Pons (tissue), 1 donor: ENCODE data around the gene FNDC8.
"Not testable (repeated sequence)": the region's sequence is repeated elsewhere in the genome, so short reads cannot be mapped to it uniquely, and the experiment has no call there.

Experiments used
- DNase-seq: peaks from one replicate; pipeline ENCODE4 v3.0.0-alpha.2; 2016; ENCODE audit warnings: low spot score

The FNDC8 gene

GRCh38 chr17:35121315-35121714, at the start of gene FNDC8:
TSS of gene FNDC8 (plus strand) at chr17:35121615. CDS start at chr17:35121694, 79 bp downstream.
- DNase-seq = no peak

- peak; percentile 49 for DNase-seq
These were observed 48.1 kb upstream of the FNDC8 start for GRCh38 chr17:35073183-35073790.

DNA sequence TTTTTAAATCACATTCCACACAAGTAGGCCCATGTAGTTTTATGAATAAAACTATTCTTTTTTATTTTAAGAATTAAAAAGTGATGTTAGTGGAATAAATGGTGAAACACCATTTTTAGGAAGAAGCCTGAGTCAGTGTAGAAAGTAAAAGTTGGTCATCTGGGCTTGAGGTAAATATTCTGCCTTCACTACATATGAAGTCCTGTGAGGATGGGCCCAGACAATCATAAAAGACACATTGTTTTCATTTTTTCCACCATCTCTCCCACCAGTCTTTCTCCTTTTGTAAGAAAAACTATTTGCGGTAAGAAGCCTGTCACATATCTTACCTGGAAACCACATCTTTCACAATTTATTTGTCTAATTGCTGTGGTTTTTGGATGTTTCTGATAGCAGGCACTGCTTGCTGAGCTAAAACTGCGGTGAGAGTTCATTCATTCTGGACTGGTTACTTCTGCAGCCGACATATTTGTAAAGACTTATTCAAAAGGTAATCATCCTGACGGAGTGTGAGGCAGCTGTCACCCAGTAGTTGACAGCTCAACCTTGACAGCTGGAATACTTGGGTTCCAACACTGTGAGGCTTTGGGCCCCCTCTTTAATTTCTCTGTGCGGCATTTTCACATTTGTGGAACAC, 47.3 kb upstream of the FNDC8 start:
- no peak for DNase-seq

DNA sequence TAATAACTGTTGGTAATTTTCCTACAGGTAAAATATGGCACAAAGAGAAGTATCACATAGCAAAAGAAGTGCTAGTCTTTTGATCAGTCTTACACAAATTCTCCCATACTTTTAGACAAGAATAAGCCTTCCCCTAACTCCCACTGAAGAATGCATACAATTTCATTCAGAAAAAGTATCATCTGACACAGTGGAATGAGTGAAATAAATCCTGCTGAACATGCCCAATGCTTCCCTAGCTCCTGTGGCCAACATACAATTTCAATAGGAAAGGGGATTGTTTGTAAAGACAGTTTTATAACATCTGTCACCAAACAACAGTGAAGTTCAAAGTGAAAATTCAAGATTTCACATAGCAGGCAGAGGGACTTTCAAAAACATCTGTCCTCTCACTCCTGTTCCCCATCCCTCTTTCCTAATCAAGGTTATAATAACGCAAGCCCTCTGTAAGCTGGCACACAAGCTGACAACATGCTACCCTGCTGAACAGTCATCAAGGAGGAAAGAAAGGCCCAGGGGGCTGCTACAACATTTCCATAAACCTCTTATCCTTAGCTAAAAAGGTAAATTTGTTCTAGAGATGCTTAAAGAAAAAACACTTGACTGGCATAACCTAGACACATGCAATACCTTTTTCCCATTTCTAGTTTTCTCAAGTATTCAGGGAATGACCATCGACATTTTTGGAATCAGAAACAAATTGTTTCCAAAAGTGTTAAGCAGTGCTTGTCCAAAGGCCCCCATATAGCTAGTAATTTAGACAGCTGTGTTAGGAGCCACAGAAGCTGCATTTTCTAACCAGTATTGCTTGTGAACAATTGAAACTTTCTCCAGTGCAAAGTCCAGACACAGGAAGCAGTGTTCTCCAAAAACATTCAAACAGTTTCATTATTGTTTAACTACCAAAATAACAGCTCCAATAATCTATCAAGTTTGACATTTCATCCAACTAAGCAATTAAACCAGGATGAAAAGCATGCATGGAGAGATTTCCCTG, 46.4 kb upstream of the FNDC8 start:
- peak; percentile 97 for DNase-seq

DNA sequence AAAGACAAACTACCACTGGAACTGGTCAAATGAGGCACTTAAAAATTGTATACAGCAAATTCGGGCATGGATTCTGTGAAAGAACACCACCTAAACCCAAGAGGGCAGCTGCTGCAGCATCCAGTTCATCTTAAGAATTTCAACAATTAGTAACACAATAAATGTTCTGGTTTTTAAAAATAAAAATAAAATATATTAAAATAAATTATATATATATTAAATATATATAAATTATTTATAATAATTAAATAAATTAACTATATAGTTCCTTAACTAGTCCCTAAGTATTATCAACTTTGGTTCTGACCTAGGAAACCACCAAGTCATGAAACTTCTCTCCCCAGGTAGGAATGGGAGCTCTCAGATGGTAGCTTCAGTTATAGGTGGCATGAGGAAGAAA, 44.5 kb upstream of the FNDC8 start:
- no peak for DNase-seq

DNA sequence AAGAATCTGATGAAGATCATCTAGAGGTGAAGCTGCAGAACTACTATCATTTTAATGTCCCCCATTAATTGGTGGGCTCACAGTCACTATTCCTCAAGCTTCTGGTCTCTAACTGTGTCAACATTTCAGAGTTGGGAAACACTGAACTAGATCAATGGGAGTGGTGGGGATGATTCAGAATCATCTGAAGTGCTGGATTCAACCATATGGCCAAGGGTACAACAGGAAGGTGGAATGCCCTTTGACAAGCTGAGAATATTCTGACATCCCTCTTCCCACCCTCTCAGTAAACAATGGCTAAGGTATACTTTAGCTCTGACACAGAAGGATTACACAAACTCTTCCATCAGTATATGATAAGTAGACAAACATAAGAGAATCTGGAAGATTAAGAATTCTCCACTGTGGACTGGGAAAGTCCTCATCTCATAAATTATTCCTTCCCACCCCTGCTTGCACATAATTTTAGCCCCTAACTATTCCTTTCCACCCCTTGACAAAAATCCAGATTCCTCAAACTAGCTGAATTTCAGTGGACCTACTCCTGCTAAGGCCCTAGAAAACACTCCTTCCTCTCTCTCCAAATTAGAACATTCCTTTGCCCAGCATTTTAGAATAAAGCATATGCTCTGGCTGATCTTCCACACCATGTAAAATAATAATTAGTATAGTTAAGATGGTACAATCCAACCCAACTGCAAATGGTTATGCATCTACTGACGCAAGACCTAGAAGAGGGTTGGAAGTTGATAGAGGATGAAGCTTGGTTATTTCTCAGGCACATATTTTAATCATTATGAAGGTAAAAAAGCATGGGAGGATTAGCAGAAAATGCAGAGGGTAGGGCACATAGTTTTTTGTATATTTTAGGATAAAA, 41.6 kb upstream of the FNDC8 start:
- no peak for DNase-seq

GRCh38 chr17:35080536-35080935, 40.9 kb upstream of the FNDC8 start:
- DNase-seq = no peak

DNA sequence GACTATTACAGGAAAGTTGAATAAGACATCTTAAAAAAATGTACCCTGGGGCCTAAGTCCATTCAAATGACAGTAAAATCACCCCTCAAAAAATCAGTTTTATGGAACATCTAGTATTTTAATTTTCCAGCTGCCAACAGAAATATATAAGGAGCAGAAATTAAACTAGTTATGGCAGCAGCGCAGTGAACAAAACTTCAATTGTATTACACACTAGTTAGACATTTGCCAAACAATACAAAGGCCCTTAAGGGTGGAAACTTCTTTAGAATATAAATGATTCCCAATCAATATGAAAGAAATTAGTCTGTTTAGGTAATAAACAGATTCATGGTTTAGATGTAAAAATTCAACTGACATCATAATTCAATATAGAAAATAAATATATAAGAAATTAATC, 39.8 kb upstream of the FNDC8 start:
- peak; percentile 79 for DNase-seq

GRCh38 chr17:35082073-35082657, 39.2 kb upstream of the FNDC8 start:
- peak; percentile 70 for DNase-seq

GRCh38 chr17:35083071-35083470, 38.3 kb upstream of the FNDC8 start:
- DNase-seq = peak; percentile 59

- peak; percentile 46 for DNase-seq
These were observed 36.4 kb upstream of the FNDC8 start for GRCh38 chr17:35084987-35085386.

GRCh38 chr17:35086164-35086563, 35.3 kb upstream of the FNDC8 start:
- DNase-seq = no peak

GRCh38 chr17:35086931-35087573, 34.4 kb upstream of the FNDC8 start:
- peak; percentile 59 for DNase-seq

DNA sequence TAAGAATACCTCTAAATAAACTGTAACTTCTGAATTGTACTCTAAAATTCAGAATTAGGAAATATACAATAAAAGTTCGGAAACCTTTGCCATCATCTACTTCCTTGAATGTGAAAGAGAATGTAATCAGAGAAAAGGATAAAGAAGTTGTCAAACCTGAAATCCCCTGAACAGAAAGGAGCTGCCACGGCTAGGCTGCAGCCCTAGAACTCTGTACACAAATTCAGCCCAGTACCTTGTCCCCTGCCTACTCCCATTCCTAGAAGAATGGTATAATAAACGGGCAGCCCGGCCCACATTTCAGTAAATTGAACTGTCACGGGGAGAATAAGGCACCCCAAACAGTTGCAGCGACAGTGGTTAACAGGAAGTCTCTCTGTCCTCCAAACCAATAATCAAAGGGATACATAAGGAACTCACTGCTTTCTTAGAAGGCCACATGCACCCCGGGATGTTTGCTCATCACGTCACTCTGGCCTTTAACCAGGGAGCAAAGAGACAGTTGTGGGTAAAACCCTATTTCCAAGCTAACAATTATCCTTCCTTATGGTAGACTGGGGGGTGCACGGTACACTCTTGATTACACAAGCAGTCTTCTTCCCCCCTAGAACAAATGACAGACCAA, 33.6 kb upstream of the FNDC8 start:
- DNase-seq = peak; percentile 88

GRCh38 chr17:35088356-35088880, 33.0 kb upstream of the FNDC8 start:
- peak; percentile 77 for DNase-seq

DNA sequence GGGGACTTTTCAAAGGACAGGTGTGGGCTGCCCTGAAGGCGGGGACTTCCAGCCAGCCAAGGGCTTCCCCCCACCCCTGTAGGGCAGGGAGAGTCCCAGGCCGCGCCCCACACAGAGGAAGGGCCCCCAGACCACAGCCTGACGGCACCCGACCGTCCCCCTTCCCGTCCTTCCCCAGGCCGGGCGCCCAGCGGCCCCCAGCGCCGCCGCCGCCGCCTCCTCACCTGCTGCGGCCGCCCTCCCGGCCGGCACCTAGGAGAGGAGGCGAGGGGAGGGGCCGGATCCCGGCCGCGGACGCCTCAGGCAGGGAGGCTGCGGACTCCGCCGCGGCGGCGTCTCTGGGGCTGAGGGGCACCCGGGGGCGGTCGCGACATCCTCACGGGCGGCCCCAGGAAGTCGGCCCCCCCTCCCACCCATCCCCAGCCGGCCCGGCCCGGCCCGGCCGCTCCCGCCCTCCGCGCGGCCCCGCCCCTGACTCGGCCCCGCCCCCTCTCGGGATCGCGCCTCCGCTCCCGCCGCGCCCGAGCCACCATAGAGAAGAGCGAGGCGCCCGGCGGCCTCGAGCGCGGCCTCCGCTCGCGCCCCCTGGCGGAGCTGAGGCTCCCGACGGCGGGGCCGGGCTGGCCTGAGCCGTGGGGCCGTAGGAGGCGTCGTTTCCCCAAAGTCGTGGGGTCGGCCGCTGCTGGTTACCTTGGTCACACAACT, 32.4 kb upstream of the FNDC8 start:
- peak; percentile 78 for DNase-seq

DNA sequence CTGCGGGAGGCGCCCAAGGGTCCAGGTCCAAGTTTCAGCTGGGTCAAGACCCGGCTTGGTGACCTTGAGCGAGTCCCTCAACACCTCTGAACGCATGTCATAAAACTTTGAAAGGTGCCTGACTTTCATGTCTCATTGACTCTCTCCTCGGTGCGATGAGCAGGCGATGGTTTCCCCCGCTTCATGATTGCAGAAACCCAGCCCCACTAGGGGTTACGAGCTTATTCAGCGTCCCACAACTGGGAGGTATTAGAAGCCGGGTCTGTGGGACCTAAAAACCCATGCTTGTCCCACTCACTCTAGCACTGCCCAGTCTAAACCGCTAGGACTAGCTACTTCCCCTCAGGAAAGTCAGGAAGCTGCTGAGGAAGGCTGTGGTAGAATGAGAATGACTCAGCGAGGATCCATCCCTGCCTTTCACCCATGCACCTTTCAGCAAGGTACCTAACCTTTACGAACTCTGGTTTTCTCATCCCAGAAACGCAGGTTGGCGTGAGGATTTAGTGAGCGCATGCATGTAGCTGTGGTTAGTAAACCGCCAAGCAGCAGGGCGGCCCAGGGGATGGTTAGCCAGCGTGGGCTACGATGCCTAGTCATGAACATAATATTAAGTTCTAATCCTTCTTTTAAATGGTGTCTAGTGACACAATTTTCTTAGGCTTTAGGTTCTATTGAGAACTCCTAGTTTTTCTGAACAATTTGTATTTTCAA, 31.7 kb upstream of the FNDC8 start:
- DNase-seq = peak; percentile 58

- DNase-seq = not testable (repeated sequence)
These were observed 30.7 kb upstream of the FNDC8 start for GRCh38 chr17:35090707-35091106.

- no peak for DNase-seq
These were observed 26.5 kb upstream of the FNDC8 start for GRCh38 chr17:35094902-35095301.
